ENCODE results near the gene MYO1B. TPM values are rescaled to one million over a fixed set of nuclear protein-coding genes. Genes with fewer than 3 reads are reported as not detected.

Gene MYO1B
- total RNA-seq, 1 experiment from 2014 or later = 93.0 TPM

DNA sequence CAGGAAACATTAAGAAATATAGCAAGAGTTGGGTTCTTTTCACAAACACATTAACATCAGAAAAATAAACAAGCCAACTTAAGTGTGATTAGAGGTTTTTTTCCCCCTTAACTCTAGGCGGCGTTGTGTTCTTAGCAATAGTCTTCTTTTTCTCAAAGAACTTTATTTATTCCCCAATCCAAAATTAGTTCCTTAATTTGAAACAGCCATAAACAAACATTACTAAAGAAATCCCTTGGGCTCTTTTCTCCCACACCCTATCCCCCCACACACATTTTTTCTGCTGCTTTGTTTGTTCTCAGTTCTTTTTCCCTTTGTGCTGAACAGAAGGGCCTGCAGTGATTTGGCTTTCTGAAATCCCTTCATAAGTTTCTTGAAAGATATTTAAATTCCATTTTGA lies 13.2 kb upstream of the MYO1B start:
- DNase-seq = no peak
- Histone ChIP-seq H3K4me2 (ENCODE audit: low read length) (no peak overlapping the region), H2AFZ (ENCODE audit: low read length) (no peak overlapping the region), H3K9me2 (replicated peaks; ENCODE audit: low read length) (no peaks in the 10 kb centered on the region), H3K36me3 (ENCODE audit: low read depth, low read length) (no peaks in the 10 kb centered on the region), H3F3A (ENCODE audit: low read length, unreplicated experiment) (no peaks in the 10 kb centered on the region), H3K9me3 (ENCODE audit: low read length) (no peaks in the 10 kb centered on the region), H3K27ac (ENCODE audit: low read length) (no peak overlapping the region), H3K9ac (ENCODE audit: low read length) (no peak overlapping the region), H3K4me1 (ENCODE audit: insufficient read depth, low read length) (peaks cover 9% of the 10 kb centered on the region), H4K20me1 (ENCODE audit: low read length) (no peaks in the 10 kb centered on the region), H3K27me3 (ENCODE audit: low read length) (no peaks in the 10 kb centered on the region), H3K4me3 (ENCODE audit: low read length) (no peak overlapping the region), H3K79me2 (ENCODE audit: low read length) (no peaks in the 10 kb centered on the region)
- CTCF ChIA-PET = no interaction called here
- no TSS peak for BruUV-seq (replicated peaks)
- no peak for TF ChIP-seq EZH2phosphoT487 (IDR thresholded peaks at IDR 0.05; ENCODE audit: borderline replicate concordance, low read length)
- TF ChIP-seq, protein P1, sequence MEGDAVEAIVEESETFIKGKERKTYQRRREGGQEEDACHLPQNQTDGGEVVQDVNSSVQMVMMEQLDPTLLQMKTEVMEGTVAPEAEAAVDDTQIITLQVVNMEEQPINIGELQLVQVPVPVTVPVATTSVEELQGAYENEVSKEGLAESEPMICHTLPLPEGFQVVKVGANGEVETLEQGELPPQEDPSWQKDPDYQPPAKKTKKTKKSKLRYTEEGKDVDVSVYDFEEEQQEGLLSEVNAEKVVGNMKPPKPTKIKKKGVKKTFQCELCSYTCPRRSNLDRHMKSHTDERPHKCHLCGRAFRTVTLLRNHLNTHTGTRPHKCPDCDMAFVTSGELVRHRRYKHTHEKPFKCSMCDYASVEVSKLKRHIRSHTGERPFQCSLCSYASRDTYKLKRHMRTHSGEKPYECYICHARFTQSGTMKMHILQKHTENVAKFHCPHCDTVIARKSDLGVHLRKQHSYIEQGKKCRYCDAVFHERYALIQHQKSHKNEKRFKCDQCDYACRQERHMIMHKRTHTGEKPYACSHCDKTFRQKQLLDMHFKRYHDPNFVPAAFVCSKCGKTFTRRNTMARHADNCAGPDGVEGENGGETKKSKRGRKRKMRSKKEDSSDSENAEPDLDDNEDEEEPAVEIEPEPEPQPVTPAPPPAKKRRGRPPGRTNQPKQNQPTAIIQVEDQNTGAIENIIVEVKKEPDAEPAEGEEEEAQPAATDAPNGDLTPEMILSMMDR (conservative IDR thresholded peaks at IDR 0.05; ENCODE audit: low read depth, low read length) = peak; percentile 54
- POLR2A ChIA-PET (ENCODE audit: unreplicated experiment) = no interaction called here
- intact Hi-C loops (cut with micrococcal nuclease) = loop anchor here (5.0 kb wide), 1 partner anchor 270 kb away; no protein-coding TSS in a partner anchor
- no peak for ATAC-seq

DNA sequence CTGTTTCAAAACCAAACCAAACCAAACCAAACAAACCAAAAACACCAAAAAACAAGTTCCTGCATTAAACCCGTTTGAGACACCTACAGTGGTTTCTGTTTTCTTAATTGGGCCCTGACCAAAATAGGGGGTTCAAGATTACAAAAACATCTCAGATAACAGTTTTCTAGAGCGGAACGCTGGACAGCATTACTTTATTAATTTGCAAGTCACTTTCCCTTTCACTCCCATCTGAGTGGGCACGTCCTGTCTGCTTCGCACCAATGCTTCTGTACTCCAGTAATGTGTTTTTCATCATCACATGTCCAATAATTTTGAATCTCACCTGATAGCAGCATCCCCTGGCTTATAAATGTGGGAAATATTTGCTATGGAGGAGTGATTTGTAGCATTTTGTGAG lies 11.7 kb upstream of the MYO1B start:
- CTCF ChIA-PET = no interaction called here
- Histone ChIP-seq H3K27ac (ENCODE audit: low read length) (no peak overlapping the region), H3K36me3 (ENCODE audit: low read depth, low read length) (no peaks in the 10 kb centered on the region), H3K9me3 (ENCODE audit: low read length) (no peaks in the 10 kb centered on the region), H3K9me2 (replicated peaks; ENCODE audit: low read length) (no peaks in the 10 kb centered on the region), H2AFZ (ENCODE audit: low read length) (no peak overlapping the region), H3K27me3 (ENCODE audit: low read length) (no peaks in the 10 kb centered on the region), H3K4me3 (ENCODE audit: low read length) (no peak overlapping the region), H3K4me2 (ENCODE audit: low read length) (no peak overlapping the region), H3K4me1 (ENCODE audit: insufficient read depth, low read length) (peaks cover 9% of the 10 kb centered on the region), H4K20me1 (ENCODE audit: low read length) (no peaks in the 10 kb centered on the region), H3K9ac (ENCODE audit: low read length) (no peak overlapping the region), H3F3A (ENCODE audit: low read length, unreplicated experiment) (no peaks in the 10 kb centered on the region), H3K79me2 (ENCODE audit: low read length) (no peaks in the 10 kb centered on the region)
- DNase-seq (no peak), ATAC-seq (no peak)
- POLR2A ChIA-PET (ENCODE audit: unreplicated experiment) = no interaction called here
- no peak for TF ChIP-seq EZH2 (IDR thresholded peaks at IDR 0.05; ENCODE audit: low read length, unreplicated experiment)
- intact Hi-C loops (cut with micrococcal nuclease) = loop anchor here (5.0 kb wide), 1 partner anchor 269 kb away; no protein-coding TSS in a partner anchor
- no TSS peak for BruUV-seq (replicated peaks)

DNA sequence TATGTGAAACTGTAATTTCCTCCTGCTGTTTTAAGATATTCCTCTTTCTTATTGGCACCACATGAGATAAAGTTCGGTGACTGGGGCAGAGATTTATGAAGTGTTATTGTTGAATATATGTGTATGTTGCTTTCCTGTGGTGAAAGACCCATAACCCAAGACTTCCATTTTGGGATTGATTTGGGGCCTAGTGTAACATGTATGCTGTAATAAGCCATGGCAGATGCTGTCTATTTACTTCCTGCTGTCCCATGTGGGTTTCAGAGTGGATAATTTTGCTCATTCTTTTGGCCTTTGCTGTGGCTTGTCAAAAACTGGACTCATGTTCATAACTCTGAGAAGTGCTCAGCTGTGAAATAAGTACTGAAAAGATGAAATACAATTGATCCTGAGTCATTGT lies 10.8 kb upstream of the MYO1B start:
- TF ChIP-seq, protein P1 (conservative IDR thresholded peaks at IDR 0.05; ENCODE audit: low read depth, low read length) = no peak
- TF ChIP-seq EZH2 (IDR thresholded peaks at IDR 0.05; ENCODE audit: low read length, unreplicated experiment) (no peak), EZH2phosphoT487 (IDR thresholded peaks at IDR 0.05; ENCODE audit: borderline replicate concordance, low read length) (no peak)
- Histone ChIP-seq H3K36me3 (ENCODE audit: low read depth, low read length) (no peaks in the 10 kb centered on the region), H2AFZ (ENCODE audit: low read length) (no peak overlapping the region), H3K4me2 (ENCODE audit: low read length) (no peak overlapping the region), H3K79me2 (ENCODE audit: low read length) (no peaks in the 10 kb centered on the region), H3K27me3 (ENCODE audit: low read length) (no peaks in the 10 kb centered on the region), H3K9me3 (ENCODE audit: low read length) (no peaks in the 10 kb centered on the region), H4K20me1 (ENCODE audit: low read length) (no peaks in the 10 kb centered on the region), H3F3A (ENCODE audit: low read length, unreplicated experiment) (no peaks in the 10 kb centered on the region), H3K4me1 (ENCODE audit: insufficient read depth, low read length) (peaks cover 9% of the 10 kb centered on the region), H3K4me3 (ENCODE audit: low read length) (no peak overlapping the region), H3K9ac (ENCODE audit: low read length) (no peak overlapping the region), H3K27ac (ENCODE audit: low read length) (no peak overlapping the region), H3K9me2 (replicated peaks; ENCODE audit: low read length) (no peaks in the 10 kb centered on the region)
- no peak for DNase-seq
- POLR2A ChIA-PET (ENCODE audit: unreplicated experiment) = no interaction called here
- CTCF ChIA-PET = no interaction called here
- BruUV-seq (replicated peaks) = no TSS peak
- ATAC-seq = no peak
- intact Hi-C loops (cut with micrococcal nuclease) = loop anchor here (5.0 kb wide), 1 partner anchor 268 kb away; no protein-coding TSS in a partner anchor

Measured in PC-3 (cell line).